K562 (cell line): ENCODE measurements around the gene AFDN. TPM values are rescaled to one million over a fixed set of nuclear protein-coding genes. Genes with fewer than 3 reads are reported as not detected.

Experiments
- ARNT ChIP-seq, 2 experiments: fragments of 450-650 bp; IDR thresholded peaks; 2 replicates each; pipeline ENCODE4 v1.6.1; 2016; ENCODE audit warnings: mild to moderate bottlenecking in 1 of 2
- BRD4 ChIP-seq: fragments of 200-600 bp; sonication (generic); IDR thresholded peaks from 2 replicates; pipeline ENCODE4 v1.6.1; 2017; ENCODE audit warnings: inconsistent platforms
- DDX20 ChIP-seq: fragments of 450-650 bp; IDR thresholded peaks from 2 replicates; pipeline ENCODE4 v1.6.1; 2016; ENCODE audit warnings: missing genetic modification characterization, low read depth, mild to moderate bottlenecking, missing compliant biosample characterization, moderate library complexity
- FOXA3 ChIP-seq, 2 experiments: fragments of 450-650 bp in 1 of 2; sonication (generic) in 1 of 2; formaldehyde crosslinking; IDR thresholded peaks in 1 of 2; conservative IDR thresholded peaks in 1 of 2; 2 replicates each; pipeline versions ENCODE4 v1.4.0 to v1.8.0; 2020 to 2022; ENCODE audit warnings: mild to moderate bottlenecking in 2 of 2, missing genetic modification reagents in 1 of 2
- HMBOX1 ChIP-seq: sonication (generic); IDR thresholded peaks from 2 replicates; pipeline ENCODE4 v1.6.1; 2016
- LARP7 ChIP-seq: fragments of 450-650 bp; IDR thresholded peaks from 2 replicates; pipeline ENCODE4 v1.6.1; 2016
- MAFG ChIP-seq: fragments of 450-650 bp; conservative IDR thresholded peaks from 2 replicates; pipeline ENCODE4 v1.6.1; 2016; ENCODE audit warnings: missing genetic modification characterization, missing compliant biosample characterization
- MAX ChIP-seq: sonication (generic); formaldehyde crosslinking; IDR thresholded peaks from 2 replicates; pipeline ENCODE4 v1.9.0; 2022; ENCODE audit warnings: mild to moderate bottlenecking, missing genetic modification reagents
- PBX2 ChIP-seq, 2 experiments: IDR thresholded peaks in 1 of 2; conservative IDR thresholded peaks in 1 of 2; 2 replicates each; pipeline ENCODE4 v1.6.1; 2016; ENCODE audit warnings: low read depth in 2 of 2, mild to moderate bottlenecking in 1 of 2, missing compliant biosample characterization in 1 of 2, missing genetic modification characterization in 1 of 2, moderate library complexity in 1 of 2
- SAFB2 ChIP-seq: fragments of 200-400 bp; formaldehyde crosslinking; IDR thresholded peaks from 2 replicates; pipeline ENCODE4 v1.6.1; 2018; ENCODE audit warnings: borderline replicate concordance, low read length, low read depth, moderate library complexity; ENCODE audit not compliant: severe bottlenecking
- SIRT6 ChIP-seq: IDR thresholded peaks from one replicate; pipeline ENCODE4 v1.6.1; 2012; ENCODE audit warnings: low read depth, mild to moderate bottlenecking, control low read depth, inconsistent platforms, low read length, moderate library complexity
- ZBTB40 ChIP-seq, 2 experiments: fragments of 450-650 bp in 1 of 2; sonication (generic) in 1 of 2; formaldehyde crosslinking in 1 of 2; IDR thresholded peaks; 2 replicates each; pipeline versions ENCODE4 v1.7.1 to v1.9.0; 2016 to 2022; ENCODE audit warnings: inconsistent platforms in 1 of 2, mild to moderate bottlenecking in 1 of 2, missing genetic modification reagents in 1 of 2
- ZNF316 ChIP-seq: fragments of 450-650 bp; IDR thresholded peaks from 2 replicates; pipeline ENCODE4 v1.6.1; 2016
- ZNF79 ChIP-seq: fragments of 250-450 bp; sonication (Bioruptor Pico); IDR thresholded peaks from 2 replicates; pipeline ENCODE4 v1.4.0; 2020; ENCODE audit warnings: low read depth, mild to moderate bottlenecking, moderate library complexity
- polyA plus RNA-seq, 8 experiments: library from polyadenylated mRNA; depleted of rRNA in 4 of 8; stranded (reverse) in 5 of 8; unstranded in 3 of 8; fragments of >200 nt; fragmentation: Nextera tagmentation in 2 of 8; fragmentation: Illumina TruSeq in 1 of 8; extraction: Ambion mirVana in 2 of 8; extraction: Trizol in 1 of 8; gene quantifications; 2 replicates each; pipeline versions ENCODE4 v1.2.1 to v1.2.3, GENCODE V29; 2011 to 2014; ENCODE audit warnings: inconsistent platforms in 1 of 8, missing spikeins in 1 of 8
- total RNA-seq, 7 experiments: library from RNA; depleted of rRNA in 6 of 7; stranded (reverse); fragments of >200 nt in 6 of 7; fragmentation: Illumina TruSeq in 2 of 7; extraction: Trizol in 2 of 7; gene quantifications; 2 replicates each; pipeline versions ENCODE4 v1.2.1 to v1.2.3, GENCODE V29; 2011 to 2021; ENCODE audit warnings: low replicate concordance in 1 of 7

The AFDN gene
- total and polyA plus RNA-seq, 9 of the 15 experiments (the other 6 are each of a cell fraction or from before 2014, with no cell fraction given): 7.2 to 129 (median 105) TPM

GRCh38 chr6:167828325-167828956 is 1.7 kb downstream of the AFDN start (continued):
- 0 out of 2 replicates have a peak, but pooled peaks have one; percentile 23 for TF ChIP-seq ZBTB40 (IDR thresholded peaks at IDR 0.05)
- no peak for TF ChIP-seq ZBTB40 (CRISPR knock-in tag; IDR thresholded peaks at IDR 0.05)
- no peak for TF ChIP-seq ZNF79 (CRISPR knock-in tag)
- TF ChIP-seq LARP7: 0 out of 2 replicates have a peak, but pooled peaks have one; percentile 39
- TF ChIP-seq HMBOX1: peak; percentile 79
- TF ChIP-seq MAX (CRISPR knock-in tag): no peak
- peak; percentile 23; the same call in 1 of the 2 replicates for TF ChIP-seq MAFG (tag)
- TF ChIP-seq ARNT (IDR thresholded peaks at IDR 0.05): 0 out of 4 replicates have a peak, but pooled peaks of 1 of the 2 experiments have one; percentile 58
- TF ChIP-seq BRD4: no peak
- TF ChIP-seq SAFB2: no peak
- TF ChIP-seq DDX20: no peak
- no peak for TF ChIP-seq FOXA3 (CRISPR knock-in tag; conservative IDR thresholded peaks at IDR 0.05 in 1 of 2, IDR thresholded peaks at IDR 0.05 in 1 of 2)
- no peak for TF ChIP-seq ZNF316
- no peak for TF ChIP-seq PBX2 (CRISPR knock-in tag; IDR thresholded peaks at IDR 0.05; ENCODE audit: low read depth)
- TF ChIP-seq PBX2 (tag; conservative IDR thresholded peaks at IDR 0.05; ENCODE audit: low read depth): peak; percentile 77
- TF ChIP-seq SIRT6: no peak
